Measurements from ENCODE around the gene PPTC7. TPM values are rescaled to one million over a fixed set of nuclear protein-coding genes. Genes with fewer than 3 reads are reported as not detected.

Gene PPTC7
- polyA plus RNA-seq, 1 donor from 2014 or later = 7.2 TPM

- no peaks in the 10 kb centered on the region for H3K9me3 ChIP-seq (ENCODE audit: low read length)
- no peaks in the 10 kb centered on the region for H3K27me3 ChIP-seq (ENCODE audit: insufficient read depth, low read depth, low read length)
- peaks cover 4% of the 10 kb centered on the region for H4K20me1 ChIP-seq (ENCODE audit: insufficient read depth)
- H3K36me3 ChIP-seq (ENCODE audit: insufficient read depth, low read length) = no peaks in the 10 kb centered on the region
- H3K4me2 ChIP-seq (ENCODE audit: low read length) = no peak overlapping the region
- no peak overlapping the region for H3K4me3 ChIP-seq (ENCODE audit: low read length)
- no peak overlapping the region for H3K27ac ChIP-seq (ENCODE audit: low read length)
- H3K9me2 ChIP-seq (ENCODE audit: insufficient read depth, low read length) = no peaks in the 10 kb centered on the region
- H3K9ac ChIP-seq (ENCODE audit: low read length) = no peak overlapping the region
- H3K79me2 ChIP-seq (replicated peaks; ENCODE audit: insufficient read depth, low read length) = peaks cover 39% of the 10 kb centered on the region
- H3F3A ChIP-seq (ENCODE audit: insufficient read depth, low read length, poor library complexity, severe bottlenecking) = no peaks in the 10 kb centered on the region
- no peak overlapping the region for H2AFZ ChIP-seq (ENCODE audit: low read depth, low read length)
- TF ChIP-seq RAD21 (conservative IDR thresholded peaks at IDR 0.05) = no peak
- TF ChIP-seq EP300 (conservative IDR thresholded peaks at IDR 0.05; ENCODE audit: poor library complexity, severe bottlenecking) = no peak
- no peak for TF ChIP-seq EZH2 (IDR thresholded peaks at IDR 0.05; ENCODE audit: borderline replicate concordance, insufficient read depth, low read length, poor library complexity, severe bottlenecking)
- TF ChIP-seq, protein P1, sequence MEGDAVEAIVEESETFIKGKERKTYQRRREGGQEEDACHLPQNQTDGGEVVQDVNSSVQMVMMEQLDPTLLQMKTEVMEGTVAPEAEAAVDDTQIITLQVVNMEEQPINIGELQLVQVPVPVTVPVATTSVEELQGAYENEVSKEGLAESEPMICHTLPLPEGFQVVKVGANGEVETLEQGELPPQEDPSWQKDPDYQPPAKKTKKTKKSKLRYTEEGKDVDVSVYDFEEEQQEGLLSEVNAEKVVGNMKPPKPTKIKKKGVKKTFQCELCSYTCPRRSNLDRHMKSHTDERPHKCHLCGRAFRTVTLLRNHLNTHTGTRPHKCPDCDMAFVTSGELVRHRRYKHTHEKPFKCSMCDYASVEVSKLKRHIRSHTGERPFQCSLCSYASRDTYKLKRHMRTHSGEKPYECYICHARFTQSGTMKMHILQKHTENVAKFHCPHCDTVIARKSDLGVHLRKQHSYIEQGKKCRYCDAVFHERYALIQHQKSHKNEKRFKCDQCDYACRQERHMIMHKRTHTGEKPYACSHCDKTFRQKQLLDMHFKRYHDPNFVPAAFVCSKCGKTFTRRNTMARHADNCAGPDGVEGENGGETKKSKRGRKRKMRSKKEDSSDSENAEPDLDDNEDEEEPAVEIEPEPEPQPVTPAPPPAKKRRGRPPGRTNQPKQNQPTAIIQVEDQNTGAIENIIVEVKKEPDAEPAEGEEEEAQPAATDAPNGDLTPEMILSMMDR (IDR thresholded peaks at IDR 0.05; ENCODE audit: poor library complexity, severe bottlenecking) = no peak
- TF ChIP-seq, protein P2, sequence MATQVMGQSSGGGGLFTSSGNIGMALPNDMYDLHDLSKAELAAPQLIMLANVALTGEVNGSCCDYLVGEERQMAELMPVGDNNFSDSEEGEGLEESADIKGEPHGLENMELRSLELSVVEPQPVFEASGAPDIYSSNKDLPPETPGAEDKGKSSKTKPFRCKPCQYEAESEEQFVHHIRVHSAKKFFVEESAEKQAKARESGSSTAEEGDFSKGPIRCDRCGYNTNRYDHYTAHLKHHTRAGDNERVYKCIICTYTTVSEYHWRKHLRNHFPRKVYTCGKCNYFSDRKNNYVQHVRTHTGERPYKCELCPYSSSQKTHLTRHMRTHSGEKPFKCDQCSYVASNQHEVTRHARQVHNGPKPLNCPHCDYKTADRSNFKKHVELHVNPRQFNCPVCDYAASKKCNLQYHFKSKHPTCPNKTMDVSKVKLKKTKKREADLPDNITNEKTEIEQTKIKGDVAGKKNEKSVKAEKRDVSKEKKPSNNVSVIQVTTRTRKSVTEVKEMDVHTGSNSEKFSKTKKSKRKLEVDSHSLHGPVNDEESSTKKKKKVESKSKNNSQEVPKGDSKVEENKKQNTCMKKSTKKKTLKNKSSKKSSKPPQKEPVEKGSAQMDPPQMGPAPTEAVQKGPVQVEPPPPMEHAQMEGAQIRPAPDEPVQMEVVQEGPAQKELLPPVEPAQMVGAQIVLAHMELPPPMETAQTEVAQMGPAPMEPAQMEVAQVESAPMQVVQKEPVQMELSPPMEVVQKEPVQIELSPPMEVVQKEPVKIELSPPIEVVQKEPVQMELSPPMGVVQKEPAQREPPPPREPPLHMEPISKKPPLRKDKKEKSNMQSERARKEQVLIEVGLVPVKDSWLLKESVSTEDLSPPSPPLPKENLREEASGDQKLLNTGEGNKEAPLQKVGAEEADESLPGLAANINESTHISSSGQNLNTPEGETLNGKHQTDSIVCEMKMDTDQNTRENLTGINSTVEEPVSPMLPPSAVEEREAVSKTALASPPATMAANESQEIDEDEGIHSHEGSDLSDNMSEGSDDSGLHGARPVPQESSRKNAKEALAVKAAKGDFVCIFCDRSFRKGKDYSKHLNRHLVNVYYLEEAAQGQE (IDR thresholded peaks at IDR 0.05; ENCODE audit: borderline replicate concordance) = no peak
- no peak for TF ChIP-seq SMC3 (conservative IDR thresholded peaks at IDR 0.05; ENCODE audit: poor library complexity)
- TF ChIP-seq TAF1 (IDR thresholded peaks at IDR 0.05; ENCODE audit: low read depth) = no peak
- no peak for TF ChIP-seq MXI1 (conservative IDR thresholded peaks at IDR 0.05; ENCODE audit: poor library complexity, severe bottlenecking)
- no peak for TF ChIP-seq POLR2AphosphoS5 (IDR thresholded peaks at IDR 0.05)
Measured at GRCh38 chr12:110577864-110578693, 5.0 kb downstream of the PPTC7 start.

DNA sequence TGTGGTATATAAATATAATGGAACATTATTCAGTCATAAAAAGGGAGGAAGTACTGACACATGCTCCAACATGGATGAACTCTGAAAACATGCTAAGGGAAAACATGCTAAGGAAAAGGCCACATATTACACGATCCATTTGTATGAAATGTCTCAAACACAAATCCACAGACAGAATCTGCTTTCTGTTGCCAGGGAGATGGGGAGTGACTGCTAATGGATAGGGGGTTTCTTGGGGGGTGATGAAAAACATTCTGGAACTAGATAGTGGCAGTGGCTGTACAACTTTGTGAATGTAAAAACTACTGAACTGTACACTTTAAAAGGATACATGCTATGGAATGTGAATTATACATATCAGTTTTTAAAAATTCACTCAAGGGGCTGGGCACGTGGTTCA is 6.6 kb downstream of the PPTC7 start:
- Histone ChIP-seq H3K9me2 (ENCODE audit: insufficient read depth, low read length) (no peaks in the 10 kb centered on the region), H3K4me3 (ENCODE audit: low read length) (no peak overlapping the region), H3F3A (ENCODE audit: insufficient read depth, low read length, poor library complexity, severe bottlenecking) (no peaks in the 10 kb centered on the region), H3K9ac (ENCODE audit: low read length) (no peak overlapping the region), H3K9me3 (ENCODE audit: low read length) (no peaks in the 10 kb centered on the region), H3K27me3 (ENCODE audit: insufficient read depth, low read depth, low read length) (no peaks in the 10 kb centered on the region), H3K79me2 (replicated peaks; ENCODE audit: insufficient read depth, low read length) (peaks cover 34% of the 10 kb centered on the region), H4K20me1 (ENCODE audit: insufficient read depth) (no peaks in the 10 kb centered on the region), H3K27ac (ENCODE audit: low read length) (no peak overlapping the region), H3K4me2 (ENCODE audit: low read length) (no peak overlapping the region), H2AFZ (ENCODE audit: low read depth, low read length) (no peak overlapping the region), H3K36me3 (ENCODE audit: insufficient read depth, low read length) (no peaks in the 10 kb centered on the region)
- TF ChIP-seq, protein P1 (IDR thresholded peaks at IDR 0.05; ENCODE audit: poor library complexity, severe bottlenecking) = no peak
- TF ChIP-seq MXI1 (conservative IDR thresholded peaks at IDR 0.05; ENCODE audit: poor library complexity, severe bottlenecking) = no peak
- no peak for TF ChIP-seq RAD21 (conservative IDR thresholded peaks at IDR 0.05)
- TF ChIP-seq POLR2AphosphoS5 (IDR thresholded peaks at IDR 0.05) = no peak
- TF ChIP-seq TAF1 (IDR thresholded peaks at IDR 0.05; ENCODE audit: low read depth) = no peak
- TF ChIP-seq EP300 (conservative IDR thresholded peaks at IDR 0.05; ENCODE audit: poor library complexity, severe bottlenecking) = no peak
- no peak for TF ChIP-seq EZH2 (IDR thresholded peaks at IDR 0.05; ENCODE audit: borderline replicate concordance, insufficient read depth, low read length, poor library complexity, severe bottlenecking)
- no peak for TF ChIP-seq SMC3 (conservative IDR thresholded peaks at IDR 0.05; ENCODE audit: poor library complexity)
- TF ChIP-seq, protein P2 (IDR thresholded peaks at IDR 0.05; ENCODE audit: borderline replicate concordance) = no peak
